GM21723 (cell line): ENCODE data around the gene TTC39C.

Experiments
- ATAC-seq: cut with Tn5 transposase; IDR thresholded peaks from one replicate; pipeline ENCODE4 v1.9.1; 2021; ENCODE audit warnings: mild to moderate bottlenecking, moderate library complexity; ENCODE audit not compliant: unreplicated experiment

TTC39C gene

GRCh38 chr18:24014062-24014985 is at the start of gene TTC39C:
TTC39C (plus strand) TSS chr18:24014754; CDS start chr18:24014872, 118 bp downstream.
- ATAC-seq, result peak; percentile 46

GRCh38 chr18:23966909-23967308 is 47.6 kb upstream of the TTC39C start:
- ATAC-seq, result no peak

GRCh38 chr18:23967321-23968089 is 47.0 kb upstream of the TTC39C start:
- peak; percentile 62 for ATAC-seq

- ATAC-seq, result no peak
Observed at GRCh38 chr18:23968638-23969604, 45.6 kb upstream of the TTC39C start.

GRCh38 chr18:23969664-23970063 is 44.9 kb upstream of the TTC39C start:
- ATAC-seq, result no peak

GRCh38 chr18:23970161-23971096 is 44.1 kb upstream of the TTC39C start:
- no peak for ATAC-seq

GRCh38 chr18:23971097-23971440 is 43.5 kb upstream of the TTC39C start:
- ATAC-seq, result no peak

GRCh38 chr18:23971666-23972230 is 42.8 kb upstream of the TTC39C start:
- ATAC-seq, result no peak

- ATAC-seq, result no peak
Observed at GRCh38 chr18:23972453-23972852, 42.1 kb upstream of the TTC39C start.

GRCh38 chr18:23977103-23977502 is 37.5 kb upstream of the TTC39C start:
- no peak for ATAC-seq

GRCh38 chr18:23977719-23978483 is 36.7 kb upstream of the TTC39C start:
- ATAC-seq, result no peak

- ATAC-seq, result peak; percentile 87
Observed at GRCh38 chr18:23981369-23981980, 33.1 kb upstream of the TTC39C start.

GRCh38 chr18:23982155-23983079 is 32.1 kb upstream of the TTC39C start:
- ATAC-seq, result no peak

- no peak for ATAC-seq
Observed at GRCh38 chr18:23983112-23983511, 31.4 kb upstream of the TTC39C start.

GRCh38 chr18:23986600-23987359 is 27.8 kb upstream of the TTC39C start:
- ATAC-seq, result no peak
